Measurements from ENCODE around the gene ACTR3. TPM values are rescaled to one million over a fixed set of nuclear protein-coding genes. Genes with fewer than 3 reads are reported as not detected.

The ACTR3 gene
- total RNA-seq, 1 experiment from 2014 or later: 340 TPM

DNA sequence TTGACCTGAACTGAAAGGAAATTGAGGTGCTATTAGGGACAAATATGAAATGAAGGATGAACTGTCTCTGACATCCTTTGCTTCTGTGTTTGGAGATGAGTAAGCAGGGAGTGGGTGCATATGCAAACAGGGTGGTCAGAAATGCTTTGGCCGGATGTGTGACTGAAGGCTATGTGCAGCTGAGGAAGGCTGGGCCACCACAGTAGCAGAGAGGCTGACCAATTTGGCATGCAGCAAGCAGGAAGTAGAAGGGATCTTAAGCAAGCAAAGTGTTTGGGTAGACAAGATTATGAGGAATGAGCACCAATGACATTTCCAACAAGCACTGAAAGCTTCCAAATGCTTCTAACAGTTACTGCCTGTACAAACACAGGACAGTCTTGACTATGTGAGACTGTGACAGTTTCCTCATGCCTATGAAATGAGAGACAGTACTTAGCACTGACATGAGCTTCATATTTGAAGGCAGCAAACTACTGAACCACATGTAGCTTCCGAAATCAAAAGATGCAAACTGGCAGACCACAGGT lies 3.3 kb upstream of the ACTR3 start:
- DNase-seq: no peak
- Mint-ChIP-seq H3K4me1 (ENCODE audit: low read depth, unreplicated experiment) (peaks cover 26% of the 10 kb centered on the region), H3K27ac (ENCODE audit: unreplicated experiment) (no peak overlapping the region), H3K9me3 (ENCODE audit: unreplicated experiment) (no peaks in the 10 kb centered on the region), H3K36me3 (ENCODE audit: insufficient read depth, unreplicated experiment) (peaks cover 20% of the 10 kb centered on the region), H3K4me3 (ENCODE audit: unreplicated experiment) (peak overlapping the region; percentile 31), H3K27me3 (ENCODE audit: insufficient read depth, unreplicated experiment) (no peaks in the 10 kb centered on the region)
- BruUV-seq (replicated peaks): no TSS peak
- Histone ChIP-seq H3K9me3 (no peaks in the 10 kb centered on the region), H3K36me3 (ENCODE audit: control insufficient read depth, insufficient read depth, low read length) (no peaks in the 10 kb centered on the region), H3K4me1 (peaks cover 24% of the 10 kb centered on the region), H3K4me3 (ENCODE audit: low read depth, low read length) (no peak overlapping the region), H3K27me3 (replicated peaks; ENCODE audit: control insufficient read depth, insufficient read depth, low read length) (no peaks in the 10 kb centered on the region)
- TF ChIP-seq, protein P1, sequence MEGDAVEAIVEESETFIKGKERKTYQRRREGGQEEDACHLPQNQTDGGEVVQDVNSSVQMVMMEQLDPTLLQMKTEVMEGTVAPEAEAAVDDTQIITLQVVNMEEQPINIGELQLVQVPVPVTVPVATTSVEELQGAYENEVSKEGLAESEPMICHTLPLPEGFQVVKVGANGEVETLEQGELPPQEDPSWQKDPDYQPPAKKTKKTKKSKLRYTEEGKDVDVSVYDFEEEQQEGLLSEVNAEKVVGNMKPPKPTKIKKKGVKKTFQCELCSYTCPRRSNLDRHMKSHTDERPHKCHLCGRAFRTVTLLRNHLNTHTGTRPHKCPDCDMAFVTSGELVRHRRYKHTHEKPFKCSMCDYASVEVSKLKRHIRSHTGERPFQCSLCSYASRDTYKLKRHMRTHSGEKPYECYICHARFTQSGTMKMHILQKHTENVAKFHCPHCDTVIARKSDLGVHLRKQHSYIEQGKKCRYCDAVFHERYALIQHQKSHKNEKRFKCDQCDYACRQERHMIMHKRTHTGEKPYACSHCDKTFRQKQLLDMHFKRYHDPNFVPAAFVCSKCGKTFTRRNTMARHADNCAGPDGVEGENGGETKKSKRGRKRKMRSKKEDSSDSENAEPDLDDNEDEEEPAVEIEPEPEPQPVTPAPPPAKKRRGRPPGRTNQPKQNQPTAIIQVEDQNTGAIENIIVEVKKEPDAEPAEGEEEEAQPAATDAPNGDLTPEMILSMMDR (IDR thresholded peaks at IDR 0.05; ENCODE audit: insufficient read depth in 1 of 2, low read depth in 1 of 2, low read length in 1 of 2, severe bottlenecking in 1 of 2, unreplicated experiment in 1 of 2): no peak
- CTCF ChIA-PET: no interaction called here
- POLR2A ChIA-PET: interaction anchor here (1.2 kb wide), 1 partner anchor 130 kb away, joined by 4 read pairs; the partner anchor contains the start of gene SLC35F5
- intact Hi-C loops (cut with micrococcal nuclease; ENCODE audit: unreplicated experiment): no loop called here

DNA sequence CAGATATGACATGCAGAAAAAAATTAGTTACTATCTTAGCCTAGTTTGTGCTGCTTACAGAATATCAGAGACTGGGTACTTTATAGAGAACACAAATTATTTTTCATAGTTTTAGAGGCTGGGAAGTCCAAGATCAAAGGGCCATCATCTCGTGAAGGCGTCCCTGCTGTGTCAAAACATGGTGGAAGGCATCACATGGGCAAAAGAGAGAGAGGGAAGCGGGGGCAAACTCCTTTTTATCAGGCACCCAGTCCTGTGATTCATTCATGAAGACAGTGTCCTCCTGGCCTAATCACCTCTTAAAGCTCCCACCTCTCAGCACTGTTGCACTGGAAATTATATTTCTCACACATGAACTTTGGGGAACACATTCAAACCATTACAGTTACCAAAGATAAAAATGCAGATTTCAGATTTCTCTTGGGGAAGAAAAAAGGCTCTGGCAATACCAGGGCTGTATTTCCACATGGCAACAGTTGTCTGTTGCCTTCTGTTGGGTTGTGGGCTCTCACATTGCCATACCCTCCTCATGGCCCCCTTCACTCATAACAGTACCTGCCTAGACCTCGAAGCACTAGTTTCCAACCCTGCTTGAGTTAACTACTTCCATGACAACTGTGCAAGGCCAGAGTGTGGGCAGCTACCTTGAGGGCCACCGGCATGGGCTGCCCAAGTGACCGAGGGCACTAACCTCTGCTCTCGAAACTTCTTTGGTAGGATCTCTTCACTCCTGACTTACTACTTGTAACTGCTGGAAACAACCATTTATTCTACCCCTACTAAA lies 2.7 kb upstream of the ACTR3 start:
- POLR2A ChIA-PET: interaction anchor here (1.2 kb wide), 1 partner anchor 131 kb away, joined by 4 read pairs; the partner anchor contains the start of gene SLC35F5
- Mint-ChIP-seq H3K4me1 (ENCODE audit: low read depth, unreplicated experiment) (peaks cover 31% of the 10 kb centered on the region), H3K27ac (ENCODE audit: unreplicated experiment) (no peak overlapping the region), H3K27me3 (ENCODE audit: insufficient read depth, unreplicated experiment) (no peaks in the 10 kb centered on the region), H3K4me3 (ENCODE audit: unreplicated experiment) (peak overlapping the region; percentile 31), H3K9me3 (ENCODE audit: unreplicated experiment) (no peaks in the 10 kb centered on the region), H3K36me3 (ENCODE audit: insufficient read depth, unreplicated experiment) (peaks cover 20% of the 10 kb centered on the region)
- BruUV-seq (replicated peaks): no TSS peak
- TF ChIP-seq, protein P1 (IDR thresholded peaks at IDR 0.05; ENCODE audit: insufficient read depth in 1 of 2, low read depth in 1 of 2, low read length in 1 of 2, severe bottlenecking in 1 of 2, unreplicated experiment in 1 of 2): no peak
- no peak for DNase-seq
- intact Hi-C loops (cut with micrococcal nuclease; ENCODE audit: unreplicated experiment): no loop called here
- Histone ChIP-seq H3K27me3 (replicated peaks; ENCODE audit: control insufficient read depth, insufficient read depth, low read length) (no peaks in the 10 kb centered on the region), H3K9me3 (no peaks in the 10 kb centered on the region), H3K36me3 (ENCODE audit: control insufficient read depth, insufficient read depth, low read length) (no peaks in the 10 kb centered on the region), H3K4me1 (peaks cover 30% of the 10 kb centered on the region), H3K4me3 (ENCODE audit: low read depth, low read length) (no peak overlapping the region)
- CTCF ChIA-PET: no interaction called here

DNA sequence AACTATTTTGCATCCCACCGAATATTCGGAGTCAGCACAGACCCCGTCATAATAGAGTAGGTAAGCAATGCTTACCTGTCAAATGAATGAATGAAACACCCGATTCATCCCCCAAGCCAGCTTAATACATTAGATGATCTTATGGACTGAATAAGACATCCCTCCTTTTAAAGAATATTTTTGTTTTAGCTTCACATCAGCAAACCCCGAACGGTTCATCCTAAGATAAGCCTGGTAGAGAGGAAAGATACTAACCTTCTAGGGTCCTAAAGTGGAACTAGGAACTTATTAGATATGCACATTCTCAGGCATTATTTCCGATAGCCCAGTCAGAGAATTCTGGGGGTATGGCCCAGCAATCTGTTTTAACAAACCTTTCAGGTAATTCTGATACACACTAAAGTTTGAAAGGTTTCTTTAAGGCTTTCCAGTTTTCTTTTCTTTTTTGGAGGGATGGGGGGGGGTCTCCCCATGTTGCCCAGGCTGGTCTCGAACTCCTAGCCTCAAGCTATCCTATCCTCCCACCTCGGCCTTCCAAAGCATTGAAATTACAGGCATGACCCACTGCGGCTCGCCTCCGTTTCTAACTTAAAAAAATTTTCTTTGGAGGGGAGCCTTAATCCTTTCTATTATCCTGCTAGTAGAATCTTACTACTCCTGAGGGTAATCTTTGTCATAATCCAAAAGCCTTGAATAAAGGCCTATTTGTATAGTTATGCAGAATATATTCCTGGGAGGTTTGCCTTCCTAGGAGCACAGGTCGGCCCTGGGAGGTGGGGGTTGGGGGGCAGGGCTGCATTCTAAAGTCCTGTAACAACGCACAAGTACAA lies 1.0 kb upstream of the ACTR3 start:
- intact Hi-C loops (cut with micrococcal nuclease; ENCODE audit: unreplicated experiment): loop anchor here (1.0 kb wide), 3 partner anchors 12 to 134 kb away; no protein-coding TSS in a partner anchor
- ChIA-PET CTCF (interaction anchor here (0.9 kb wide), 1 partner anchor 55 kb away, joined by 3 read pairs; no protein-coding TSS in a partner anchor), POLR2A (interaction anchor here (1.0 kb wide), 1 partner anchor 132 kb away, joined by 13 read pairs; the partner anchor contains the start of gene SLC35F5)
- H3K9me3 Mint-ChIP-seq (ENCODE audit: unreplicated experiment): no peaks in the 10 kb centered on the region
- peaks cover 31% of the 10 kb centered on the region for H3K36me3 Mint-ChIP-seq (ENCODE audit: insufficient read depth, unreplicated experiment)
- H3K27me3 ChIP-seq (replicated peaks; ENCODE audit: control insufficient read depth, insufficient read depth, low read length): no peaks in the 10 kb centered on the region
- no peaks in the 10 kb centered on the region for H3K9me3 ChIP-seq
- H3K4me1 ChIP-seq: peaks cover 41% of the 10 kb centered on the region
- no peaks in the 10 kb centered on the region for H3K36me3 ChIP-seq (ENCODE audit: control insufficient read depth, insufficient read depth, low read length)
- H3K4me3 Mint-ChIP-seq (ENCODE audit: unreplicated experiment): peak overlapping the region; percentile 80
- H3K27ac Mint-ChIP-seq (ENCODE audit: unreplicated experiment): peak overlapping the region; percentile 53
- peaks cover 46% of the 10 kb centered on the region for H3K4me1 Mint-ChIP-seq (ENCODE audit: low read depth, unreplicated experiment)
- H3K4me3 ChIP-seq (ENCODE audit: low read depth, low read length): peak overlapping the region; percentile 69
- TF ChIP-seq, protein P1 (IDR thresholded peaks at IDR 0.05; ENCODE audit: insufficient read depth in 1 of 2, low read depth in 1 of 2, low read length in 1 of 2, severe bottlenecking in 1 of 2, unreplicated experiment in 1 of 2): no peak
- BruUV-seq (replicated peaks): TSS peak; percentile 85
- DNase-seq: peak in 1 of 2 experiments; percentile 78
- H3K27me3 Mint-ChIP-seq (ENCODE audit: insufficient read depth, unreplicated experiment): no peaks in the 10 kb centered on the region

Data from Caco-2 (cell line).